ENCODE data around the gene GNA12. TPM values are rescaled to one million over a fixed set of nuclear protein-coding genes. Genes with fewer than 3 reads are reported as not detected.
A peak's percentile ranks its signal among the peaks of the same experiment; 100 is the strongest.

GNA12 gene
- total RNA-seq, 2 experiments from 2014 or later: 15.1 to 17.9 TPM

GRCh38 chr7:2715341-2716231, 128.5 kb downstream of the GNA12 start:
- peaks cover 3% of the 10 kb centered on the region for H3K36me3 Mint-ChIP-seq
- H3K4me1 Mint-ChIP-seq: peaks cover 59% of the 10 kb centered on the region
- H3K27me3 Mint-ChIP-seq: peaks cover 66% of the 10 kb centered on the region
- no peak for DNase-seq
- H3K27ac Mint-ChIP-seq: no peak overlapping the region
- H3K9me3 Mint-ChIP-seq: no peaks in the 10 kb centered on the region
- H3K4me3 Mint-ChIP-seq: no peak overlapping the region

- peaks cover 74% of the 10 kb centered on the region for H3K27me3 Mint-ChIP-seq
- no peak for DNase-seq
- H3K27ac Mint-ChIP-seq: no peak overlapping the region
- no peaks in the 10 kb centered on the region for H3K9me3 Mint-ChIP-seq
- H3K36me3 Mint-ChIP-seq: peaks cover 3% of the 10 kb centered on the region
- peaks cover 64% of the 10 kb centered on the region for H3K4me1 Mint-ChIP-seq
- H3K4me3 Mint-ChIP-seq: no peak overlapping the region
Observed at GRCh38 chr7:2714636-2715035, 129.5 kb downstream of the GNA12 start.

- H3K36me3 Mint-ChIP-seq: peaks cover 3% of the 10 kb centered on the region
- H3K27ac Mint-ChIP-seq: peak overlapping the region; percentile 25
- H3K4me3 Mint-ChIP-seq: no peak overlapping the region
- H3K4me1 Mint-ChIP-seq: peaks cover 63% of the 10 kb centered on the region
- no peak for DNase-seq
- H3K27me3 Mint-ChIP-seq: peaks cover 75% of the 10 kb centered on the region
- H3K9me3 Mint-ChIP-seq: no peaks in the 10 kb centered on the region
Observed at GRCh38 chr7:2713978-2714377, 130.1 kb downstream of the GNA12 start.

- Mint-ChIP-seq H3K4me1 (peaks cover 58% of the 10 kb centered on the region), H3K9me3 (no peaks in the 10 kb centered on the region), H3K27me3 (peaks cover 69% of the 10 kb centered on the region), H3K36me3 (peaks cover 2% of the 10 kb centered on the region), H3K4me3 (no peak overlapping the region), H3K27ac (no peak overlapping the region)
- DNase-seq: no peak
Observed at GRCh38 chr7:2713370-2713769, 130.7 kb downstream of the GNA12 start.

GRCh38 chr7:2711895-2712675, 132.0 kb downstream of the GNA12 start:
- Mint-ChIP-seq H3K27me3 (peaks cover 64% of the 10 kb centered on the region), H3K36me3 (no peaks in the 10 kb centered on the region), H3K4me1 (peaks cover 45% of the 10 kb centered on the region), H3K27ac (no peak overlapping the region), H3K9me3 (no peaks in the 10 kb centered on the region), H3K4me3 (no peak overlapping the region)
- no peak for DNase-seq

GRCh38 chr7:2710901-2711551, 133.1 kb downstream of the GNA12 start:
- Mint-ChIP-seq H3K4me3 (no peak overlapping the region), H3K27me3 (peaks cover 64% of the 10 kb centered on the region), H3K27ac (no peak overlapping the region), H3K4me1 (peaks cover 37% of the 10 kb centered on the region), H3K36me3 (no peaks in the 10 kb centered on the region), H3K9me3 (no peaks in the 10 kb centered on the region)
- DNase-seq: no peak

- Mint-ChIP-seq H3K36me3 (no peaks in the 10 kb centered on the region), H3K4me3 (no peak overlapping the region), H3K27ac (no peak overlapping the region), H3K9me3 (no peaks in the 10 kb centered on the region), H3K27me3 (peaks cover 56% of the 10 kb centered on the region), H3K4me1 (peaks cover 29% of the 10 kb centered on the region)
- DNase-seq: no peak
Observed at GRCh38 chr7:2710286-2710655, 133.8 kb downstream of the GNA12 start.

- Mint-ChIP-seq H3K36me3 (no peaks in the 10 kb centered on the region), H3K27ac (no peak overlapping the region), H3K9me3 (no peaks in the 10 kb centered on the region)
Observed at GRCh38 chr7:2709553-2710285, 134.4 kb downstream of the GNA12 start.

GRCh38 chr7:2708547-2709310, 135.4 kb downstream of the GNA12 start:
- Mint-ChIP-seq H3K9me3 (no peaks in the 10 kb centered on the region), H3K27me3 (peaks cover 41% of the 10 kb centered on the region)

More at GRCh38 chr7:2709553-2710285, 134.4 kb downstream of the GNA12 start:
- DNase-seq: peak; percentile 82
- peaks cover 24% of the 10 kb centered on the region for H3K4me1 Mint-ChIP-seq
- H3K4me3 Mint-ChIP-seq: peak overlapping the region; percentile 42
- peaks cover 51% of the 10 kb centered on the region for H3K27me3 Mint-ChIP-seq

GRCh38 chr7:2708041-2708440, 136.1 kb downstream of the GNA12 start:
- Mint-ChIP-seq H3K4me1 (peaks cover 18% of the 10 kb centered on the region), H3K27ac (no peak overlapping the region), H3K4me3 (no peak overlapping the region), H3K36me3 (no peaks in the 10 kb centered on the region), H3K9me3 (no peaks in the 10 kb centered on the region), H3K27me3 (peaks cover 35% of the 10 kb centered on the region)
- DNase-seq: no peak

More at GRCh38 chr7:2708547-2709310, 135.4 kb downstream of the GNA12 start:
- H3K36me3 Mint-ChIP-seq: no peaks in the 10 kb centered on the region
- no peak overlapping the region for H3K4me3 Mint-ChIP-seq
- H3K27ac Mint-ChIP-seq: no peak overlapping the region
- H3K4me1 Mint-ChIP-seq: peaks cover 18% of the 10 kb centered on the region
- DNase-seq: no peak

GRCh38 chr7:2707481-2707880, 136.6 kb downstream of the GNA12 start:
- Mint-ChIP-seq H3K27me3 (peaks cover 35% of the 10 kb centered on the region), H3K4me1 (peaks cover 18% of the 10 kb centered on the region), H3K27ac (no peak overlapping the region), H3K4me3 (no peak overlapping the region), H3K36me3 (no peaks in the 10 kb centered on the region), H3K9me3 (no peaks in the 10 kb centered on the region)
- no peak for DNase-seq

GRCh38 chr7:2706685-2707126, 137.4 kb downstream of the GNA12 start:
- H3K36me3 Mint-ChIP-seq: no peaks in the 10 kb centered on the region
- no peak for DNase-seq
- H3K4me1 Mint-ChIP-seq: peaks cover 18% of the 10 kb centered on the region
- no peak overlapping the region for H3K4me3 Mint-ChIP-seq
- no peaks in the 10 kb centered on the region for H3K9me3 Mint-ChIP-seq
- peaks cover 35% of the 10 kb centered on the region for H3K27me3 Mint-ChIP-seq
- H3K27ac Mint-ChIP-seq: no peak overlapping the region

- DNase-seq: no peak
- H3K4me3 Mint-ChIP-seq: no peak overlapping the region
- H3K36me3 Mint-ChIP-seq: no peaks in the 10 kb centered on the region
- no peak overlapping the region for H3K27ac Mint-ChIP-seq
- H3K27me3 Mint-ChIP-seq: peaks cover 31% of the 10 kb centered on the region
- H3K9me3 Mint-ChIP-seq: no peaks in the 10 kb centered on the region
- H3K4me1 Mint-ChIP-seq: peaks cover 12% of the 10 kb centered on the region
Observed at GRCh38 chr7:2705371-2706096, 138.6 kb downstream of the GNA12 start.
